Measurements from ENCODE around the gene TMOD1.

GRCh38 chr9:97573482-97574073 lies 72.1 kb downstream of the TMOD1 start:
- no peak for TF ChIP-seq CTCF (IDR thresholded peaks at IDR 0.05)
- TF ChIP-seq POLR2A (IDR thresholded peaks at IDR 0.05): no peak

All from vagina (tissue), 2 donors.